ENCODE results near the gene FNDC3B. TPM values are rescaled to one million over a fixed set of nuclear protein-coding genes. Genes with fewer than 3 reads are reported as not detected.

The FNDC3B gene
- total and polyA plus RNA-seq, 4 donors: 23.3 to 74.2 (median 32.9) TPM

DNA sequence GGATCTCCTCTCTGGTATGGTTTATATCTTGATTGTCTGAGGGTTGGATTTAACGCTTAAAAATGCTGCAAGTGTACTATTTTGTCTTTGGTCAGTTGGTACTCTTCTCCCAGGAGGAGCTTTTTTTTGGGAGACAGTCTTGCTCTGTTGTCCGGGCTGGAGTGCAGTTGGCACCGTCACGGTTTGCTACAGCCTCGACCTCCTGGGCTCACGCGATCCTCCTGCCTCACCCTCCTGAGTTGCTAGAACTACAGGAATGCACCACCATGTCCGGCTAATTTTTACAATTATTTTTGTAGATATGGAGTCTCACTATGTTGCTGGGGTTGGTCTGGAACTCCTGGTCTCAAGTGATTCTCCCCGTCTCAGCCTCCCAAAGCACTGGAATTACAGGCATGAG is 89.5 kb downstream of the FNDC3B start:
- no peak for TF ChIP-seq NR2F2 (IDR thresholded peaks at IDR 0.05)
- TF ChIP-seq FOXA1 (IDR thresholded peaks at IDR 0.05): no peak
- no peak for TF ChIP-seq RXRA (IDR thresholded peaks at IDR 0.05)
- TF ChIP-seq YY1 (IDR thresholded peaks at IDR 0.05): no peak
- TF ChIP-seq, protein P1, sequence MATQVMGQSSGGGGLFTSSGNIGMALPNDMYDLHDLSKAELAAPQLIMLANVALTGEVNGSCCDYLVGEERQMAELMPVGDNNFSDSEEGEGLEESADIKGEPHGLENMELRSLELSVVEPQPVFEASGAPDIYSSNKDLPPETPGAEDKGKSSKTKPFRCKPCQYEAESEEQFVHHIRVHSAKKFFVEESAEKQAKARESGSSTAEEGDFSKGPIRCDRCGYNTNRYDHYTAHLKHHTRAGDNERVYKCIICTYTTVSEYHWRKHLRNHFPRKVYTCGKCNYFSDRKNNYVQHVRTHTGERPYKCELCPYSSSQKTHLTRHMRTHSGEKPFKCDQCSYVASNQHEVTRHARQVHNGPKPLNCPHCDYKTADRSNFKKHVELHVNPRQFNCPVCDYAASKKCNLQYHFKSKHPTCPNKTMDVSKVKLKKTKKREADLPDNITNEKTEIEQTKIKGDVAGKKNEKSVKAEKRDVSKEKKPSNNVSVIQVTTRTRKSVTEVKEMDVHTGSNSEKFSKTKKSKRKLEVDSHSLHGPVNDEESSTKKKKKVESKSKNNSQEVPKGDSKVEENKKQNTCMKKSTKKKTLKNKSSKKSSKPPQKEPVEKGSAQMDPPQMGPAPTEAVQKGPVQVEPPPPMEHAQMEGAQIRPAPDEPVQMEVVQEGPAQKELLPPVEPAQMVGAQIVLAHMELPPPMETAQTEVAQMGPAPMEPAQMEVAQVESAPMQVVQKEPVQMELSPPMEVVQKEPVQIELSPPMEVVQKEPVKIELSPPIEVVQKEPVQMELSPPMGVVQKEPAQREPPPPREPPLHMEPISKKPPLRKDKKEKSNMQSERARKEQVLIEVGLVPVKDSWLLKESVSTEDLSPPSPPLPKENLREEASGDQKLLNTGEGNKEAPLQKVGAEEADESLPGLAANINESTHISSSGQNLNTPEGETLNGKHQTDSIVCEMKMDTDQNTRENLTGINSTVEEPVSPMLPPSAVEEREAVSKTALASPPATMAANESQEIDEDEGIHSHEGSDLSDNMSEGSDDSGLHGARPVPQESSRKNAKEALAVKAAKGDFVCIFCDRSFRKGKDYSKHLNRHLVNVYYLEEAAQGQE (IDR thresholded peaks at IDR 0.05): no peak
- TF ChIP-seq, protein P2, sequence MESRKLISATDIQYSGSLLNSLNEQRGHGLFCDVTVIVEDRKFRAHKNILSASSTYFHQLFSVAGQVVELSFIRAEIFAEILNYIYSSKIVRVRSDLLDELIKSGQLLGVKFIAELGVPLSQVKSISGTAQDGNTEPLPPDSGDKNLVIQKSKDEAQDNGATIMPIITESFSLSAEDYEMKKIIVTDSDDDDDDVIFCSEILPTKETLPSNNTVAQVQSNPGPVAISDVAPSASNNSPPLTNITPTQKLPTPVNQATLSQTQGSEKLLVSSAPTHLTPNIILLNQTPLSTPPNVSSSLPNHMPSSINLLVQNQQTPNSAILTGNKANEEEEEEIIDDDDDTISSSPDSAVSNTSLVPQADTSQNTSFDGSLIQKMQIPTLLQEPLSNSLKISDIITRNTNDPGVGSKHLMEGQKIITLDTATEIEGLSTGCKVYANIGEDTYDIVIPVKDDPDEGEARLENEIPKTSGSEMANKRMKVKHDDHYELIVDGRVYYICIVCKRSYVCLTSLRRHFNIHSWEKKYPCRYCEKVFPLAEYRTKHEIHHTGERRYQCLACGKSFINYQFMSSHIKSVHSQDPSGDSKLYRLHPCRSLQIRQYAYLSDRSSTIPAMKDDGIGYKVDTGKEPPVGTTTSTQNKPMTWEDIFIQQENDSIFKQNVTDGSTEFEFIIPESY (IDR thresholded peaks at IDR 0.05): no peak
- no peak for TF ChIP-seq JUND (IDR thresholded peaks at IDR 0.05)
- TF ChIP-seq, protein P3, sequence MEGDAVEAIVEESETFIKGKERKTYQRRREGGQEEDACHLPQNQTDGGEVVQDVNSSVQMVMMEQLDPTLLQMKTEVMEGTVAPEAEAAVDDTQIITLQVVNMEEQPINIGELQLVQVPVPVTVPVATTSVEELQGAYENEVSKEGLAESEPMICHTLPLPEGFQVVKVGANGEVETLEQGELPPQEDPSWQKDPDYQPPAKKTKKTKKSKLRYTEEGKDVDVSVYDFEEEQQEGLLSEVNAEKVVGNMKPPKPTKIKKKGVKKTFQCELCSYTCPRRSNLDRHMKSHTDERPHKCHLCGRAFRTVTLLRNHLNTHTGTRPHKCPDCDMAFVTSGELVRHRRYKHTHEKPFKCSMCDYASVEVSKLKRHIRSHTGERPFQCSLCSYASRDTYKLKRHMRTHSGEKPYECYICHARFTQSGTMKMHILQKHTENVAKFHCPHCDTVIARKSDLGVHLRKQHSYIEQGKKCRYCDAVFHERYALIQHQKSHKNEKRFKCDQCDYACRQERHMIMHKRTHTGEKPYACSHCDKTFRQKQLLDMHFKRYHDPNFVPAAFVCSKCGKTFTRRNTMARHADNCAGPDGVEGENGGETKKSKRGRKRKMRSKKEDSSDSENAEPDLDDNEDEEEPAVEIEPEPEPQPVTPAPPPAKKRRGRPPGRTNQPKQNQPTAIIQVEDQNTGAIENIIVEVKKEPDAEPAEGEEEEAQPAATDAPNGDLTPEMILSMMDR (IDR thresholded peaks at IDR 0.05; ENCODE audit: low read depth, low read length, missing input control): no peak
- TF ChIP-seq SP1 (IDR thresholded peaks at IDR 0.05): no peak
- TF ChIP-seq EGR1 (IDR thresholded peaks at IDR 0.05; ENCODE audit: low read depth in 2 of 2): no peak
- TF ChIP-seq FOXA2 (IDR thresholded peaks at IDR 0.05): no peak
- TF ChIP-seq TAF1 (conservative IDR thresholded peaks at IDR 0.05): no peak
- no peak for TF ChIP-seq GABPA (IDR thresholded peaks at IDR 0.05 in 1 of 2, conservative IDR thresholded peaks at IDR 0.05 in 1 of 2)
- TF ChIP-seq HNF4G (IDR thresholded peaks at IDR 0.05): no peak
- TF ChIP-seq, protein P4, sequence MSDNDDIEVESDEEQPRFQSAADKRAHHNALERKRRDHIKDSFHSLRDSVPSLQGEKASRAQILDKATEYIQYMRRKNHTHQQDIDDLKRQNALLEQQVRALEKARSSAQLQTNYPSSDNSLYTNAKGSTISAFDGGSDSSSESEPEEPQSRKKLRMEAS (IDR thresholded peaks at IDR 0.05): no peak
- no peak for TF ChIP-seq HNF4A (conservative IDR thresholded peaks at IDR 0.05)
- TF ChIP-seq RAD21 (IDR thresholded peaks at IDR 0.05): no peak
- TF ChIP-seq, protein P5, sequence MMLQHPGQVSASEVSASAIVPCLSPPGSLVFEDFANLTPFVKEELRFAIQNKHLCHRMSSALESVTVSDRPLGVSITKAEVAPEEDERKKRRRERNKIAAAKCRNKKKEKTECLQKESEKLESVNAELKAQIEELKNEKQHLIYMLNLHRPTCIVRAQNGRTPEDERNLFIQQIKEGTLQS (IDR thresholded peaks at IDR 0.05): no peak
- no peaks in the 10 kb centered on the region for H3K27me3 ChIP-seq (ENCODE audit: control insufficient read depth in 4 of 4, insufficient read depth in 4 of 4, low read length in 3 of 4)
- H3K9me3 ChIP-seq (ENCODE audit: control insufficient read depth in 4 of 4, low read length in 3 of 4): no peaks in the 10 kb centered on the region
- H3K9ac ChIP-seq (ENCODE audit: low read depth in 1 of 2, low read length in 2 of 2): peak overlapping the region in 1 of 2 donors; percentile 38
- H3K4me3 ChIP-seq (ENCODE audit: low read depth in 1 of 3, low read length in 3 of 3): no peak overlapping the region
- H3K27ac ChIP-seq (ENCODE audit: low read depth in 1 of 2, low read length in 2 of 2): peak overlapping the region; percentile 86 to 89
- DNase-seq (ENCODE audit: low spot score): no peak
- peaks cover 0 to 26% (median 19%) of the 10 kb centered on the region in 4 donors for H3K4me1 ChIP-seq (ENCODE audit: control insufficient read depth in 4 of 4, insufficient read depth in 4 of 4, low read length in 3 of 4)
- WGBS: 94% methylated on average over 9 of the region's 9 CpGs
- peaks cover 0 to 5% (median 2%) of the 10 kb centered on the region in 4 donors for H3K36me3 ChIP-seq (ENCODE audit: control insufficient read depth in 4 of 4, insufficient read depth in 3 of 4, low read depth in 1 of 4, low read length in 3 of 4)

All from liver (tissue), 9 donors.